NT2/D1 (cell line): ENCODE measurements around the gene RBM4.

Source experiments
- YY1 ChIP-seq: IDR thresholded peaks from 2 replicates; pipeline ENCODE4 v1.6.1; 2011; ENCODE audit not compliant: insufficient read length, insufficient read depth
- ZNF274 ChIP-seq: IDR thresholded peaks from 2 replicates; pipeline ENCODE4 v1.6.1; 2011; ENCODE audit warnings: mild to moderate bottlenecking, low read depth, low read length

DNA sequence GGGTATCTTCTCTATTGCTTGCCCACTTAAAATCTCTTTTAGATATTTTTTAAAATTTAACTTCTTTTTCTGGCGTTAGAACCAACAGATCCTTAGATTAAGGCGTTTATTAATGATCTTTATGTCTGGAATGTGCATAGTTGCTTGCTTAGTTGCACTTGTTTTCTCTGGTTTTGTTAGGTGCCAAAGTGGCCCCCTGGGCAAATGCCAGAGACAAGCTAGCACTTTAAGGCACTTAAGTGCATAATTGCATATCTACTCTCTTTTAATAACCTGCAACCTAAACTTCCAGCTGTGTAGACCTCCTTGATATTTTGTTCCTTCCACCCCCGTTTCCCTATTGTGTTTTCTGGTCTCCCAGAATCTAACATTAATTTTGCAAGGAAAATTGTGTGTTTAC is 3.3 kb downstream of the RBM4 start:
- TF ChIP-seq YY1 (no peak), ZNF274 (no peak)
